Stimulated activated naive CD8-positive, alpha-beta T cell treated with anti-CD3 and anti-CD28 coated beads, Interleukin-15, amount 100 ng/mL, for 72 hours (primary cell): ENCODE data around the gene GPS1.

Experiments
- ATAC-seq: fragments of 150-1000 bp; cut with Tn5 transposase; 2 replicates; pipeline ENCODE4 v1.10.0; 2021; ENCODE audit warnings: mild to moderate bottlenecking, moderate library complexity
- DNase-seq, 2 donors: peaks; one replicate each; pipeline ENCODE4 v3.0.0; 2021 to 2022
- H3K27ac Mint-ChIP-seq, 2 donors: one replicate each; pipeline ENCODE4 v1.8.0; 2022; ENCODE audit warnings: mild to moderate bottlenecking in 2 of 2, mixed read lengths in 2 of 2, moderate library complexity in 2 of 2
- H3K27me3 Mint-ChIP-seq: one replicate; pipeline ENCODE4 v1.8.0; 2022; ENCODE audit warnings: mixed read lengths
- H3K4me1 Mint-ChIP-seq: one replicate; pipeline ENCODE4 v1.8.0; 2022; ENCODE audit warnings: mild to moderate bottlenecking, mixed read lengths
- H3K4me3 Mint-ChIP-seq, 2 donors: one replicate each; pipeline ENCODE4 v1.8.0; 2022; ENCODE audit warnings: mild to moderate bottlenecking in 2 of 2, mixed read lengths in 2 of 2, moderate library complexity in 1 of 2
- H3K9me3 Mint-ChIP-seq, 2 donors: one replicate each; pipeline ENCODE4 v1.8.0; 2022; ENCODE audit warnings: mixed read lengths in 2 of 2

The GPS1 gene

DNA sequence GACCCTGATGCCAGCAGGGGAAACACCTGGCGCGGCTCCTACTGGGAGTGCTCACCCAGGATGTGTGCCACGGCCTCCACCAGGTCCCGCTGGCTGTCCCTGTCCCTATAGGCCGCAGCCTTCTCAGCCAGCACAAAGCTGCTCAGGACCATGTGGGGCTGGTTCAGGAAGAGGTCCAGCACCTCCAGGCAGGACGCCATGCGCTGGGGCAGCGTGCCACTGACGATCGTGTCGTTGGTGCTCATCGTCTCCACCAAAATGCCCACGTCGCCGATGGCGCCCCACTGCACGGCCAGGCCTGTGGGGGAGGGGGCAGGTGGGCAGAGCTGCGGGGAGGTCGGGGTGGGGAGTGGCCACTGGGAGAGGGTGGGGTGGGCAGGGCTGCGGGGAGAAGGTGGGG is 29.8 kb downstream of the GPS1 start:
- Mint-ChIP-seq H3K27me3 (no peaks in the 10 kb centered on the region), H3K9me3 (no peaks in the 10 kb centered on the region), H3K27ac (no peak overlapping the region), H3K4me3 (no peak overlapping the region), H3K4me1 (no peaks in the 10 kb centered on the region)
- ATAC-seq (no peak), DNase-seq (no peak)

DNA sequence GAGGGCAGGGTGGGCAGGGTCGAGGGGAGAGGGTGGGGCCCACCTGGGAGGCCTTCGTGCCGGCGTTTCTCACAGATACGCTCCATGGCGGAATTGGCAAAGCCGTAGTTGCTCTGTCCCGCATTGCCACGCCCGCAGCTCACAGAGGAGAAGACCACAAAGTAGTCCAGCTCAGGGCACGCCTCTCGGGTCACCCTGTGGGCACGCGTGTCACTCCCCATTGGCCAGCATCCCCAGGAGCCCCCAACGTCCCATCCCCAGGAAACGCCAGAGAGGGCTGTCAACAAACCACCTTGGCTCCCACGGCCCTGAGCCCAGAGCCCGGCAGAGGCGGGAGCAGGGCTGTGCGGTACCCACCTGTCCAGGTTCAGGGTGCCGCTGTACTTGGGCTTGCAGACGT is 30.3 kb downstream of the GPS1 start:
- no peaks in the 10 kb centered on the region for H3K4me1 Mint-ChIP-seq
- H3K27me3 Mint-ChIP-seq, result no peaks in the 10 kb centered on the region
- no peak overlapping the region for H3K4me3 Mint-ChIP-seq
- DNase-seq, result no peak
- no peaks in the 10 kb centered on the region for H3K9me3 Mint-ChIP-seq
- no peak overlapping the region for H3K27ac Mint-ChIP-seq
- ATAC-seq, result no peak

DNA sequence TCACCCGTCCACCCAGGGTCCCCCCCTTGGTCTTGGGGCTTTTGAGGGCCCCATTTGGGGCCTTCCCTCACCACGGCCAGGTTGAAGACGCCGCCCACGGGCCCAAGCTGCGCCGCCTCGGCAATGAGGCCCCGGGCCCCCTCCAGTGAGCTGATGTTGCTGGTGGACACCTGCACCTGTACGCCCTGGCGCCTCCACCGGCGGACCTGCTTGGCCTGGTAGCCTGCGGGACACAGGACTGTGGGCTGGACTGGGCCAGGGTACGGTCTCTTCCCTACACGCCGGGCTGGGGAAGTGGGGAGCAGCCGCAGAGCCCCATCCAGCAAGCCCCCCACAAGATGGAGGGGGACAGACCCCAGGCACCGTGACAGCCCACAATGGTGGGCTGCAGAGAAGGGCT is 30.8 kb downstream of the GPS1 start:
- H3K9me3 Mint-ChIP-seq, result no peaks in the 10 kb centered on the region
- ATAC-seq (no peak), DNase-seq (no peak)
- no peaks in the 10 kb centered on the region for H3K4me1 Mint-ChIP-seq
- H3K4me3 Mint-ChIP-seq, result no peak overlapping the region
- H3K27ac Mint-ChIP-seq, result no peak overlapping the region
- no peaks in the 10 kb centered on the region for H3K27me3 Mint-ChIP-seq

DNA sequence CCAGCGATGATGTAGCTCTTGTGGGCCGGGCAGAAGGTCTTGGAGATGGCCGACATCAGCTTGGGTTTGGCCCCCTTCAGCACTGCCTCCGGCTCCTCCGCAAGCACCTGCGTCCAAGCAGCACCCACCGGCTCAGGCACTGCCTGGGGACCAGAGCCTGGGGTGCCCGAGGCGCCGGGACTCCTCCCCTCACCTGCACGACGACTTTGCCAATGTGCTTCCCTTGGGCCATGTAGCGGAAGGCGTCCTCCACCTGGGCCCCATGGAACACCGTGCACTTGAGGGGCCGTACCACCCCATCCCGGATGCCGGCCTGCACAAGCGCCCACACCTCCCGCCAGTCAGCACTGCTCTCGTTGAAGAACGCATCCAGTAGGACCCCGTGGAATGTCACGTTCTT is 31.3 kb downstream of the GPS1 start:
- DNase-seq (no peak), ATAC-seq (no peak)
- no peaks in the 10 kb centered on the region for H3K27me3 Mint-ChIP-seq
- no peak overlapping the region for H3K27ac Mint-ChIP-seq
- H3K4me1 Mint-ChIP-seq, result no peaks in the 10 kb centered on the region
- no peaks in the 10 kb centered on the region for H3K9me3 Mint-ChIP-seq
- H3K4me3 Mint-ChIP-seq, result no peak overlapping the region

DNA sequence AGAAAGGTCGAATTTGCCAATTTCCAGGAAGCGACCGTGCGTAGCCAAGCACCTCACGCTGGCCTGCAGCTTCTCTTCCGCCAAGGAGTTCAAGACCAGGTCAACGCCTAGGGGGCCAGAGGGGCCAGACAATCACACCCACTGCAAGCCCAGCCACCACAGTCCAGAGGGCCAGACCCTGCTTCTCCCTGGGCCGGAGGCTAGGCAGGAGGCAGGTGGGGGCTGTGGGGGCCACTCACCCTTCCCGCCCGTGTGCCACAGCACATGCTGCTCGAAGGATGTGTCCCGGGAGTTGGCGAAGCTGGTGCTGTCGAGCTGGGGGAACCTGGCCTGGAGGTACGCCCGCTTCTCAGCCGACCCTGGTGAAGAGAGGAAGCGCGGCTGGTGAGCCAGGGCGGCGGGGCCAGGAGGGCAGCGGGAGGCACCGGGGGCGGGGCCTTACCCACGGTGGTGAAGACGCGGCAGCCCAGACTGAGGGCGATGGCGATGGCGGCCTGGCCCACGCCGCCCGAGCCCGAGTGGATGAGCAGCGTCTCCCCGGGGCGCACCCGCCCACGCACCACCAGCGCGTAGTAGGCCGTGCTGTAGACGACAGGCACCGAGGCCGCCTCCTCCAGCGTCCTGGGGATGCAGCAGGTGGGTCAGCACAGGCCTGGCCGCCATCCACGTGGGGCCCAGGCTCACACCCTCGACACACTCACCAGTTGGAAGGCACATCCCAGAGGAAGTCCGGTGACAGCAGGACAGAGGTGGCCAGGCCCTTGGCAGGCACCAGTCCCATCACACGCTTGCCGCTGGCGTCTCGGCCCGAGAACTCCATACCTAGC is 32.0 kb downstream of the GPS1 start:
- H3K4me3 Mint-ChIP-seq, result no peak overlapping the region
- no peaks in the 10 kb centered on the region for H3K9me3 Mint-ChIP-seq
- no peaks in the 10 kb centered on the region for H3K4me1 Mint-ChIP-seq
- no peak overlapping the region for H3K27ac Mint-ChIP-seq
- no peak for ATAC-seq
- no peak for DNase-seq
- no peaks in the 10 kb centered on the region for H3K27me3 Mint-ChIP-seq

DNA sequence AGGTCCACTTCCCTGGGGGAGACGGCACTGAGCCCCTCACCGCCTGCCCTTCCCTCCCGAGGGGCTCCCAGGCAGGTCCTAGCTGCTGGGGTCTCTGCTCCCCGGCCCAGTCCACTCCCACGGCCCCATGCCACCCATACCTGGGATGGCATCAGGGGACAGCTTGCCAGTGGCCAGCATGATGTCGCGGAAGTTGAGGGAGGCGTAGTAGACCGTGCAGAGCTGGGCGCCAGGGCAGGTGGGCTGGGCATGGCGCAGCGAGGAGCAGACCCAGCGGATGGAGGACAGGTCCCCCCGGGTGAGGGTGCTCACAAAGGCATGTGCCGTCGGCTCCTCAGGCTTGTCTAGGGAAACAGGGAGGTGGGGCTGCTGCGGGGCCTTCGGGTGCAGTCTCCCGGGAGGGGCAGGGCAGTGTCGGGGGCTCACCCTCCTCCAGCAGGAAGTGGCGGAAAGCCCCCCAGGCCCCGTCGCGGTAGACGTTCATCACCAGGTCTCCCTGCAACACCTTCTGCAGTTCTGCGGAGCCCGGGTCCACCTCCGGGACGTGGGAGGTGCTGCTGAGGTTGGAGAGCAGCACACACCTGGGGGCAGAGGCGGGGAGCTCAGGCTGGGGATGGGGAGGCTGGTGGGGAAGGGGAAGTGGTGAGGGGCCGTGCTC is 32.8 kb downstream of the GPS1 start:
- peak overlapping the region in 1 of 2 donors; percentile 75 for H3K27ac Mint-ChIP-seq

DNA sequence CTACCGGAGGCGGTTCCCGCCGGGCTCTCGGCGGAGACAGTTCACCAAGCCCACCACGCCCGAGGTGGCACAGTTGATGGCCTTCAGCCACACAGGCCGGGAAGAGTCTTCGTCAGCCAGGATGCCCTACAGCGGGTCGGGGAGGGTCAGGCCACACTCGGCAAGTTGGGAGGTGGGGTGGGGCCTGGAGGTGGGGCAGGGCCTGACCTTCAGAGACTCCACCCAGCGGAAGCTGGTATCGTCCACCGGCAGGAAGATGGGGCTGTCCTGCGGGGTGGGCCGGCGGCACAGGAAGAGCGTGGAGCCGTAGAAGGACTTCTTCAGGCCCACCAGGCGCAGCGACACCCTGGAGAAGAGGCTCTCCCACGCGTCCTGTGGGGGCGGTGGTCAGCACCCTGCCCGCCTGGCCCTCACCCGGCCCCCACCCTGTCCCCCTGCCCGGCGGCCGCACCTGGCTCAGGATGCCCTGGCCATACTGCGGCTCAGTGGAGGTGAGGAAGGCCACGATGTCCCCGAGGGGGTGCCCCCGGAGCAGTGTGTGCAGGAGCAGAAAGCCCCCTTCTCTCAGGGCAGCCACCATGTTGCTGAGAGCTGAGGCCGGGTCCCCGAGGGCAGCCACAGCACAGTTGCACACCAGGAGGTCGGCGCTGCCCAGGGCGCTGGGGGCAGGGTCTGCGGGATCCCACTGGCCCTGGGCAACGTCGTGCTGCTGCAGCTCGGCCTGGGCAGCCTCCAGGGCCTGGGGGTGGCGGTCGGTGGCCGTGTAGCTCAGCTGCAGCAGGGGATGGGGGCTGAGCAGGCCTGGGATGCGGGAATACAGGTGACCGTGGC is 33.5 kb downstream of the GPS1 start:
- ATAC-seq (no peak), DNase-seq (no peak)
- Mint-ChIP-seq H3K9me3 (no peaks in the 10 kb centered on the region), H3K27me3 (no peaks in the 10 kb centered on the region), H3K27ac (no peak overlapping the region), H3K4me3 (no peak overlapping the region), H3K4me1 (no peaks in the 10 kb centered on the region)

More for the DNA sequence above, 32.8 kb downstream of the GPS1 start:
- ATAC-seq, result no peak
- no peaks in the 10 kb centered on the region for H3K4me1 Mint-ChIP-seq
- no peaks in the 10 kb centered on the region for H3K9me3 Mint-ChIP-seq
- DNase-seq, result no peak
- no peaks in the 10 kb centered on the region for H3K27me3 Mint-ChIP-seq
- H3K4me3 Mint-ChIP-seq, result no peak overlapping the region

DNA sequence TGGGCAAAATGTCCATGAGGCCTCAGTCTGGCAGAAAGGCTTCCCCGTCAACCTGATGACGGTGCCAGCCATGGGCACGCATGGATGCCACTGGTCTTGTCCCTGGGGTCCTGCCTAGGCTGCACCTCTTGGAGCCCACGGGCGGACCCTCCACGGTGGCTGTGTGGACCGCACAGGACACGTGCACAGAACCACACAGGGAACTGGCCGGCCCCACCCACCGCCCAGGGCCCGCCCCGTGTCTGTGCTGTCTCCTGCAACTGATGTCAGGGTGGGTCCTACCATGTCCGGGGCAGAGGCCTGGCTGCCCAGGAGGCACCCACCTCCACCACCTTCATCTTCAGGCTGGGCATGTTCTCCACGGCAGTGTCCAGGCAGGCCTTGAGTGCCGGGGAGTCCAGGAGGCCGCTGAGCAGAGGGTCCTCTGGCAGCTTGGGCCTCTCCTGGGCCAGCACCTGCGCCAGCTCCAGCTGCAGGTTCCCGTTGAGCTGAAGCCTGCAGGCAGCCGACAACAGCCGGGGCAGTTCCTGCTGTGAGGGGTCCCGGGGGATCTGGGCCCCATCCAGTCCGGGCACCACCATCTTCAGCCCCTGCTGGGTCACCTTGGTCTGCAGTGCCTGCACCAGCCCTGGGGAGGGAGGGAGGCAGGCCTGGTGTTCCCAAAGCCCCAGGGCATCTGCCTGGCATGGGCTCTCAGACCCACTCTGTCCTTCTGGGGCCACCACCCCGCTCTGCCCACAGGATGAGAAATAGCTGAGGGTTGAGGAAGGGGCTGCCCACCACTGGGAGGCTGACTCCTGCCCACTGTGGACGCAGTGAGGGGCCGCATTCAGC is 34.5 kb downstream of the GPS1 start:
- ATAC-seq (no peak), DNase-seq (no peak)
- H3K4me1 Mint-ChIP-seq, result no peaks in the 10 kb centered on the region
- no peaks in the 10 kb centered on the region for H3K27me3 Mint-ChIP-seq
- no peak overlapping the region for H3K4me3 Mint-ChIP-seq
- no peak overlapping the region for H3K27ac Mint-ChIP-seq
- H3K9me3 Mint-ChIP-seq, result no peaks in the 10 kb centered on the region

DNA sequence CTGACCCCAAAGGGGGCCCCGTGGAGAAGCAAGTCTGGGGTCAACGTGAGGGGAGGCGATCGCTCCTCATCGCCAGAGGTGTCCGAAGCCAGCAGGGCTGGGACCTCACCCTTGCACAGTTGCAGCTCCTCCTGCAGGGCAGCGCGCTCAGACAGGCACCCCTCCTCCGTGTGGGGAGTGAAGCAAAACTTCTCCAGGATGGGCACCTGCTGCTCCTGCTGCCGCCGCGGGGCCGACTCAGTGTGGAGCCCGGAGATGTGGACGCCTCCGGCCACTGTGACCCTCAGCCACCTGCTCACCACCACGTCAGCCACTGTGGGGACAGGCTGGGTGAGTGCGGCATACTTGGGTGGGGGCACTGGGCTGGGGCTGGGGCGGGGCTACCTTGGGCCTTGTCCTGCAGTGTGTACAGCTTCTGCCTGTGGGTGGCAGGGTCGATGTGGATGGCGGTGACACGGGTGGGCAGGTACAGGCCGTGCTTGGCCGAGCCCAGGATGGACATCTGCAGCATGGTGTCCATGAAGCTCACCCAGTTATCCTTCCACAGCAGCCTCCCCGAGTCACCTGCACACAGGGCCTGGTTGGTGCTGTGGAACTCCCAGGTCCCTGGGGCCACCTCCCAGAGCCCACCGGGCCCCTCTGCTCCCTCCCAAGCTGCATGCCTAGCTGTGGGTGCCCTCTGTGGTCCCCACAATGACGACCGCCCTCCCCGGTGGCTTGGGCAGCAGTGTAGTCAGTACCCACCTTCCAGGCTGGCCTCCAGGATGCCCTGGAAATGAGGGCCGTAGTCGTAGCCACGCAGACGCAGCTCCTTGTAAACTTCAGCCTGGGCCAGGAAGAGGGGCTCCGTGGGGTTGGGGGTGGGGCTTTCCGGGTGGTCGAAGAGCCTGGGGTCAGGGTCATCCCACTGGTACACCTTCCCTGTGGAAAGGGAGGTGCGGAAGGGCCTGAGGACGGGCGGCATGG is 35.5 kb downstream of the GPS1 start:
- ATAC-seq (no peak), DNase-seq (no peak)
- Mint-ChIP-seq H3K4me3 (no peak overlapping the region), H3K27me3 (no peaks in the 10 kb centered on the region), H3K27ac (peak overlapping the region in 1 of 2 donors; percentile 12), H3K9me3 (no peaks in the 10 kb centered on the region), H3K4me1 (no peaks in the 10 kb centered on the region)

DNA sequence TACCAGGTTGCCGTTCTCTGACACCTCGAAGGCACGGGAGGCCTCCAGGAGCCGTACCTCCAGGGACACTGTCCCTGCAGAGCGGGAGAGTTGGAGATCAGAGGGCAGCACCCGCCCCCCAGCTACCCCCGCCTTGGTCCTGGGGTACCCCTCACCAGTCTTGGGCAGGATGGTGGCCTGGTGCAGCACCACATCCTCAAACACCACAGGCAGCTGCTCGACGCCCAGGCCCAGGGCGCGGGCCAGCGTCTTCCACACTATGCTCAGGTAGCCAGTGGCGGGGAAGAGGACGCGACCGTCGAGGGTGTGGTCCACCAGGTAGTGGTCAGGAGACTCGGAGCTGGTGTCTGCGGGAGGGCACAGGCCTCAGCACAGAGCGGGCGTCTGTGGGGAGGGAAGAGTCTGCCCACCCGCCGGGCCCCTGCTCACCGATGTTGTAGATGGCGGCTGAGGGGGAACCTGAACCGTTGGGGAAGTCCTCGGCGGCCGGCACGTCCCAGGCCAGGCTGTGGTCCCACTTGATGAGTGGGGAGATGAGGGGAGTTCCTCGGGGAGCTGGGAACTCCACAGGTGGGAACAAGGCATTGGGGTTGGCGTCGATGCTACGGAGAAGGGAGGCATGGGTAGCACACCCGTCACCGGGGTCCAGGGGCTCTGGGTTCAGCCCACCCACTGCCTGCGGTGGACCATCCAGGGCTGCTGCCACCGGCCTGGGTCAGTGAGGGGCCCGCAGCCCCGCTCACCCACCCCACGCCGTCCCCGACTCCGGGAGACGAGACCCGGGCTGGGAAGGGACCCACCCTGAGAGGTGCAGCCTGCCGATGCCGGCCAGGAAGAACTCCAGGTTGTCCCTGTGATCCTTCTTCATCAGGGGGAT is 36.5 kb downstream of the GPS1 start:
- H3K4me1 Mint-ChIP-seq, result no peaks in the 10 kb centered on the region
- DNase-seq (no peak), ATAC-seq (no peak)
- no peak overlapping the region for H3K4me3 Mint-ChIP-seq
- no peaks in the 10 kb centered on the region for H3K27me3 Mint-ChIP-seq
- no peaks in the 10 kb centered on the region for H3K9me3 Mint-ChIP-seq
- peak overlapping the region in 1 of 2 donors; percentile 49 for H3K27ac Mint-ChIP-seq

DNA sequence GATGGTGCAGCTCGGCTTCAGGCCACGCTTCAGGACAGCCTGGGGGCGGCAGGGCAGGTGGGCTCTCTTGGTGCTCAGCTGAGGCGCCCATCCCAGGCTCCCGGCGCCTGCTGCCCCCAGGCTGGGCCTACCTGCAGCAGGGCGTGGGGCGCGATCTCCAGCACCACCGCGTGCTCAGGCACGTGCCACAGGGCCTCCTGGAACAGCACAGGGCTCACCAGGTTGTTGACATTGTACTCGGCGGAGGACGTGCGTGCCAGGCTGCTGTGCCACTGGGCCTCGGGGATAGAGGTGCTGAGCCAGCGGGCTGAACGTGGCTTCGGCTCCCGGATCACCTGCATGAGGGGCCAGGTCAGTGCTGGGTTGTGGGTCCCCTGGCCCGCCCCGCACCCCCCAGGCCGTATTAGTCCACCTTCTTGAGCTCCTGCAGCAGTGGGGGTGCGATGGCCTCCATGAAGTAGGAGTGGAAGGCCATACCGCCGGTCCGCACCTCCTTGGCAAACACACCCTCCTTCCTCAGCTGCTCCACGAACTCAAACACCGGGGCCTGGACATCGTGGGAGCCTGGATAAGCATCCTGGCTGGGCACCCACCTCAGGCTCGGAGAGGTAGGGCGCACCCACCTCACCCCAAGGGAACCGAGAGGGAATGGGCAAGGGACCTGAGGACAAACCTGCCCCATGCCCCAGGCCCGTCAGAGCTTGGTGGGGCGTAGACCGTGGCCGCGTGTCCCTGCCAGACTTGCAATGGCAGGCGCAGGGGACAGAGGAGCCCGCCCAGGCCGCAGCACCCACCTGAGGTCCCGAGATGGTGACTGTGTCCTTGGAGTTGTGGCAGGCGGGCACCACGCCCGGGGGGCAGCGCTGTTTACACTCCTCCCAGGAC is 37.4 kb downstream of the GPS1 start:
- H3K27ac Mint-ChIP-seq, result no peak overlapping the region
- no peaks in the 10 kb centered on the region for H3K4me1 Mint-ChIP-seq
- H3K27me3 Mint-ChIP-seq, result no peaks in the 10 kb centered on the region
- DNase-seq, result no peak
- no peak for ATAC-seq
- H3K9me3 Mint-ChIP-seq, result no peaks in the 10 kb centered on the region
- no peak overlapping the region for H3K4me3 Mint-ChIP-seq

DNA sequence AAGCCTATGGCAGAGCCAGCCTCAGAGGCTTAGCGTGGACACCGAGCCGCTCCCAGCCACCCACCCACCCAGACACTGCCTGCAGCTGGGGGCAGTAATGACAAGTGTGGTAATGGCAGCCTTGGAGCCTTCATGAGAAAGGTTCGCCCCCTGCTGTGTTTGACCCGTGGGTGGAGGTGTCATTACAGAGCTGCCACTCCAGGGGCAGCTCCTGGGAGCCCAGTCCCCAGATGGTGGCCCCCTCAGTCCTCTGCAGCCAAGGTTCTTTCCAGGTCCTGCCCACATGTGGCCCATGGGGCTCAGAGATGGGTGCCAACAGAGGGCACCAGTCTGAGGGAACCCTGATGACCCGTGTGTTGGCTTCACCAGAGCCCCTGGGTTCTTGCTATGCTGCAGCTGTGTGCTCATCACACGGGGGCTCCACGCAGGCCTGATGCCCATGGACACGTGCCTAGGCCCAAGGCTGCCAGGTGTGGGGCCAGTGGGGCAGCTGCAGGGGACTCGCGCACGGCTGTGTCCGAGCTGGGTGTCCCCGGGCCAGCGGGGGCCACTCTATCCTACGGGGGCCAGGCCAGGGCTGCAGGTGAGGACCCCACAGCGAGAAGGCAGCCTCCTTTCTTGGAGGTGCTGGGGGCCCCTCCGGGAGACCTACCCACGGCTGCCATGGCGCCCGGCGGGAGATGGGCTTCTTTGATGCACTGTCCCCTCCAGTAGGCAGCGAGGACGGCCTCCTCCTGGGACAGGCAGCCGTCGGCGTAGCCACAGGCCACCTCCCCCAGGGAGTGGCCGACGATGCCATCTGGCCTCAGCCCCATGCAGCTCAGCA is 38.2 kb downstream of the GPS1 start:
- DNase-seq (no peak), ATAC-seq (no peak)
- peaks cover under 1% of the 10 kb centered on the region for H3K4me1 Mint-ChIP-seq
- H3K9me3 Mint-ChIP-seq, result no peaks in the 10 kb centered on the region
- H3K27ac Mint-ChIP-seq, result no peak overlapping the region
- no peaks in the 10 kb centered on the region for H3K27me3 Mint-ChIP-seq
- no peak overlapping the region for H3K4me3 Mint-ChIP-seq
